OCI-LY3 (cell line): ENCODE results near the gene SMIM8.

Source experiments
- H2AFZ ChIP-seq: fragments of 200-600, 300-600 bp; shearing (Covaris generic); 2 replicates; pipeline ENCODE4 v1.6.0; 2014; ENCODE audit warnings: antibody characterized with exemption, low read depth, low read length
- H3K27ac ChIP-seq: fragments of 200-600, 300-600 bp; sonication (generic); 2 replicates; pipeline ENCODE4 v1.5.1; 2014; ENCODE audit warnings: mild to moderate bottlenecking, low read length, moderate library complexity, mixed read lengths
- H3K27me3 ChIP-seq: fragments of 200-600, 300-600 bp; sonication (generic); 2 replicates; pipeline ENCODE4 v1.6.1; 2014; ENCODE audit warnings: low read depth, low read length, mixed read lengths
- H3K36me3 ChIP-seq: fragments of 200-600, 300-600 bp; sonication (generic); replicated peaks from 2 replicates; pipeline ENCODE3; 2014; ENCODE audit warnings: low read depth, low read length, mixed read lengths
- H3K4me1 ChIP-seq: fragments of 300-600, 200-600 bp; sonication (generic); 2 replicates; pipeline ENCODE4 v1.6.1; 2014; ENCODE audit warnings: low read length, mixed read lengths
- H3K4me2 ChIP-seq: fragments of 200-600, 300-600 bp; sonication (generic); 2 replicates; pipeline ENCODE4 v1.6.1; 2014; ENCODE audit warnings: low read length, mixed read lengths
- H3K4me3 ChIP-seq: fragments of 300-600, 200-600 bp; sonication (generic); 2 replicates; pipeline ENCODE4 v1.5.1; 2014; ENCODE audit warnings: antibody characterized with exemption, mild to moderate bottlenecking, low read length, moderate library complexity
- H3K79me2 ChIP-seq: fragments of 300-600, 200-600 bp; shearing (Covaris generic); 2 replicates; pipeline ENCODE4 v1.6.1; 2014; ENCODE audit warnings: mild to moderate bottlenecking, low read length, mixed read lengths
- H3K9ac ChIP-seq: fragments of 300-600, 200-600 bp; shearing (Covaris generic); 2 replicates; pipeline ENCODE4 v1.6.0; 2014; ENCODE audit warnings: mild to moderate bottlenecking, low read length, moderate library complexity
- H3K9me3 ChIP-seq: fragments of 200-600, 300-600 bp; shearing (Covaris generic); 2 replicates; pipeline ENCODE4 v1.6.1; 2014; ENCODE audit warnings: low read length, mixed read lengths; ENCODE audit not compliant: insufficient read depth
- H4K20me1 ChIP-seq: fragments of 200-600, 300-600 bp; sonication (generic); 2 replicates; pipeline ENCODE4 v1.6.1; 2016; ENCODE audit warnings: low read length, mixed read lengths; ENCODE audit not compliant: insufficient read depth
- EZH2phosphoT487 ChIP-seq: fragments of 200-600 bp; shearing (Covaris generic); IDR thresholded peaks from 2 replicates; pipeline ENCODE4 v1.6.1; 2018; ENCODE audit warnings: antibody characterized with exemption, mixed run types, low read depth
- TF ChIP-seq, protein P1 (sequence below): fragments of 200-600, 300-600 bp; sonication (generic); IDR thresholded peaks from 2 replicates; pipeline ENCODE4 v1.5.1; 2014; ENCODE audit warnings: antibody characterized with exemption, low read length, low read depth

Gene SMIM8

DNA sequence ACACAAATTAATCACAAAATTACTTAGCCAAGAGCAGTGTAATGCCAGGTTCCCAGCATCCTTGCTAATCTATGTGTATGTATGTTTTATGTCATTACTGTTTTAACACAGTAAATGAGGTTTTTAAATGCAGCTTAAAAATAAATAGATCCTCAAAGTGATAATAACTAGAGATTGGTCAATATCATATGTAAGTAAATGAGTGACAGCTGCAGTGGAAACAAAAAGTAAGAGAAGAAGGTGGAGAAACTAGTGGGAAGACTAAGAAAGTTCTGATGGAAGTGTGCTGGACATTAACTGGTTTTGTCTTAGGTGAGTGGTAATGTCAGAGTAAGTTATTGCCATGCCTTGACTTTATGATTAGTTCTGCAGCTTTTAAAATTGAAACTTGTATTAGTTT is 8.6 kb downstream of the SMIM8 start:
- no peak for TF ChIP-seq EZH2phosphoT487
- TF ChIP-seq, protein P1, sequence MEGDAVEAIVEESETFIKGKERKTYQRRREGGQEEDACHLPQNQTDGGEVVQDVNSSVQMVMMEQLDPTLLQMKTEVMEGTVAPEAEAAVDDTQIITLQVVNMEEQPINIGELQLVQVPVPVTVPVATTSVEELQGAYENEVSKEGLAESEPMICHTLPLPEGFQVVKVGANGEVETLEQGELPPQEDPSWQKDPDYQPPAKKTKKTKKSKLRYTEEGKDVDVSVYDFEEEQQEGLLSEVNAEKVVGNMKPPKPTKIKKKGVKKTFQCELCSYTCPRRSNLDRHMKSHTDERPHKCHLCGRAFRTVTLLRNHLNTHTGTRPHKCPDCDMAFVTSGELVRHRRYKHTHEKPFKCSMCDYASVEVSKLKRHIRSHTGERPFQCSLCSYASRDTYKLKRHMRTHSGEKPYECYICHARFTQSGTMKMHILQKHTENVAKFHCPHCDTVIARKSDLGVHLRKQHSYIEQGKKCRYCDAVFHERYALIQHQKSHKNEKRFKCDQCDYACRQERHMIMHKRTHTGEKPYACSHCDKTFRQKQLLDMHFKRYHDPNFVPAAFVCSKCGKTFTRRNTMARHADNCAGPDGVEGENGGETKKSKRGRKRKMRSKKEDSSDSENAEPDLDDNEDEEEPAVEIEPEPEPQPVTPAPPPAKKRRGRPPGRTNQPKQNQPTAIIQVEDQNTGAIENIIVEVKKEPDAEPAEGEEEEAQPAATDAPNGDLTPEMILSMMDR: no peak
- Histone ChIP-seq H3K27me3 (no peaks in the 10 kb centered on the region), H3K4me3 (no peak overlapping the region), H2AFZ (no peak overlapping the region), H3K4me2 (no peak overlapping the region), H3K79me2 (no peaks in the 10 kb centered on the region), H4K20me1 (no peaks in the 10 kb centered on the region), H3K36me3 (no peaks in the 10 kb centered on the region), H3K9ac (no peak overlapping the region), H3K4me1 (no peaks in the 10 kb centered on the region), H3K9me3 (no peaks in the 10 kb centered on the region), H3K27ac (no peak overlapping the region)

DNA sequence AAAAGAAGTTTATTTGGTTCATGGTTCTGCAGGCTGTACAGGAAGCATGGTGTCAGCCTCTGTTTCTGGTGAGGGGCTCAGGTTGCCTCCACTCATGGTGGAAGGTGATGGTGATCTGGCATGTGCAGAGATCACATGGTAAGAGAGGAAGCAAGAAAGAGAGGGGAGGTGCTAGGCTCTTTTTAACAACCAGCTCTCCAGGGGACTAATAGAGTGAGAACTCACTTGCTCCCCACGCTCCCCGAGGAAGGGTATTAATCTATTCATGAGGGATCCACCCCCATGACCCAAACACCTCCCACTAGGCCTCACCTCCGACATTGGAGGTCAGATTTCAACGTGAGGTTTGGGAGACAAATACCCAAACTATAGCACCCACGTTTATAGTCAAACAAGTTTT is 10.6 kb downstream of the SMIM8 start:
- Histone ChIP-seq H3K4me2 (no peak overlapping the region), H4K20me1 (no peaks in the 10 kb centered on the region), H3K27me3 (no peaks in the 10 kb centered on the region), H2AFZ (no peak overlapping the region), H3K27ac (no peak overlapping the region), H3K9me3 (no peaks in the 10 kb centered on the region), H3K4me1 (no peaks in the 10 kb centered on the region), H3K79me2 (no peaks in the 10 kb centered on the region), H3K36me3 (no peaks in the 10 kb centered on the region), H3K9ac (no peak overlapping the region), H3K4me3 (no peak overlapping the region)
- TF ChIP-seq EZH2phosphoT487: no peak
- TF ChIP-seq, protein P1: no peak

DNA sequence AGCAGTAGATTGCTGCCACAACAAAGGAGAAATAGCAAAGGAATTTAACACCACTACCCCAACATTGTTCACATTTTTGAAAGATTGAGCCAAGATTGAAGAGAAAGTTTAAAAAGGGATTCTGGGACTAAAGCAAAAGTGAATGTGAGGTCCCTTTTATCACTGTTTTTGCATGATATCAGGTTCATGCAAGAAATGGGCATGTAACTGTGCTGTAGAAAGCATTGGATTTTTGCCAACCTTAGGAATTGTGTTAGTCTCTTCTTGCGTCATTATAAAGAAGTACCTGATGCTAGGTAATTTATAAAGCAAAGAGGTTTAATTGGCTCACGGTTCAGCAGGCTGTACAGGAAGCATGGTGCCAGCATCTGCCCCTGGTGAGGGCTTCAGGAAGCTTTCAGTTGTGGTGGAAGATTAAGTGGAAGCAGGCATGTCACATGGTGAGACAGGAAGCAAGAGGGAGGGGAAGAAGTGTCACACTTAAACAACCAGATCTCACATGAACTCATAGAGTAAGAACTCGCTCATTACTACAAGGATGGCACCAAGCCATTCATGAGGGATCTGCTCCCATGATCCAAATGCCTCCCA is 11.3 kb downstream of the SMIM8 start:
- TF ChIP-seq, protein P1: no peak
- TF ChIP-seq EZH2phosphoT487: no peak
- no peaks in the 10 kb centered on the region for H3K79me2 ChIP-seq
- H3K9me3 ChIP-seq: no peaks in the 10 kb centered on the region
- no peaks in the 10 kb centered on the region for H3K27me3 ChIP-seq
- H3K36me3 ChIP-seq: no peaks in the 10 kb centered on the region
- H3K4me1 ChIP-seq: no peaks in the 10 kb centered on the region
- no peak overlapping the region for H3K4me3 ChIP-seq
- H3K27ac ChIP-seq: no peak overlapping the region
- no peak overlapping the region for H3K4me2 ChIP-seq
- no peak overlapping the region for H3K9ac ChIP-seq
- no peak overlapping the region for H2AFZ ChIP-seq
- no peaks in the 10 kb centered on the region for H4K20me1 ChIP-seq

DNA sequence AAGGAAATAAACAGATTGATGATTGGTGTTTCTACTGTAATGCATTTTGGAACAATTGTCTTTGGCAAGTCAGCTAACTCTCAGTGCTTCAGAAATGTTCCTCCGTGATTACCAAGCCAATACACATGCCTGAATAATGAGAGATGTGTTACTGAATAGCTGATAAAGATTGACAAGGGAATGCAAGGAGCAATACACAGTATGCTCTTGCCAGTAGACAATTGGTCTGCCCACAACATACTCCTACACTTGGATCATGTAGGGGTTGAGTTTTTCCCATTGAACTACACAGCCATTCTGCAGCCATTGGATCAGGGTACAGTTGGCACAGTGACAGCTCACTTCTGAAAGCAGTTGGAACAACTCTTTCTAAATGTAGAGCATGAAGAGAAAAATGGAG is 12.3 kb downstream of the SMIM8 start:
- H4K20me1 ChIP-seq: no peaks in the 10 kb centered on the region
- no peak overlapping the region for H3K9ac ChIP-seq
- no peak overlapping the region for H2AFZ ChIP-seq
- no peaks in the 10 kb centered on the region for H3K36me3 ChIP-seq
- no peaks in the 10 kb centered on the region for H3K4me1 ChIP-seq
- H3K27ac ChIP-seq: no peak overlapping the region
- H3K79me2 ChIP-seq: no peaks in the 10 kb centered on the region
- no peak overlapping the region for H3K4me3 ChIP-seq
- no peak overlapping the region for H3K4me2 ChIP-seq
- no peak for TF ChIP-seq EZH2phosphoT487
- TF ChIP-seq, protein P1: no peak
- H3K27me3 ChIP-seq: no peaks in the 10 kb centered on the region
- no peaks in the 10 kb centered on the region for H3K9me3 ChIP-seq
